GM10847 (cell line): ENCODE measurements around the gene KIF25.

Experiments
- POLR2A ChIP-seq: IDR thresholded peaks from 2 replicates; pipeline ENCODE4 v1.6.1; 2011; ENCODE audit not compliant: insufficient read length; ENCODE audit errors: extremely low read depth

The KIF25 gene

DNA sequence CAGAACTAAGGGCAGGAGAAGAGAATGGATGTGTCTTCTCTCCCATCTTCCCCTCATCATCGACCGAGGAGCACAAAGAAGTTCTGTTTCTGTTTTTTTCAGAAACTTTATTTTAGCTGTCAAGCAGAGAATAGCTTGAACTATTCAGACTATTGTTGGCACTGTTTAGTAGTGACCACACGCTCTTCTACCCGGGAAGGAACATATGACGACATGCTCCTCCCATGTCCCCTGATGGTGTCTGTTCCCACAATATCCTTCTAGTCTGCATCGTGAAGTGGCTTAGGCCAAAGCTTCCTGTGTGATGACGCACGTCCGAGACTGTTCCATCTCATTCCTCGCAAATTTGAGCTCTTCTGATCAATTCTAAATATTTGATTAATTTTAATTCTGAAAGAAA, 27.2 kb upstream of the KIF25 start:
- no peak for TF ChIP-seq POLR2A

DNA sequence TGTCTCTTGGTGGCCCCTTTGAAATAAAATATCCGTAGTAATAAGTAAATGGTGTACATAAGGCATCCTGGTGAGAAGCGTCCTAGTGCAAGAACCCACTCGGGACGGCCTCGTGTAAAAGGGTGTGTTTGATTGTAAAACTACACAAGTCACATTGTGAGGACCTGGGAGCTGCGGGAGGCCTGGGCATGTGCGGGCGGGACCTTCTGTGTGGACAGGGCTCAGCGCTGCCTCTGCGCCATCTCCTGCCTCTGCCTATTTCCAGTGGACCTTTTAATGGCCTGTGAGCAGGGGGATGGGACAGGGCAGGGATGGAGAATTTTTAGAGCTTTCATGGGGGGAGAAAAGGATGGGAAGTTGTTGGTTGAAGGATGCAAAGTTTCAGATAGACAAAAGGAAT, 25.3 kb upstream of the KIF25 start:
- no peak for TF ChIP-seq POLR2A

DNA sequence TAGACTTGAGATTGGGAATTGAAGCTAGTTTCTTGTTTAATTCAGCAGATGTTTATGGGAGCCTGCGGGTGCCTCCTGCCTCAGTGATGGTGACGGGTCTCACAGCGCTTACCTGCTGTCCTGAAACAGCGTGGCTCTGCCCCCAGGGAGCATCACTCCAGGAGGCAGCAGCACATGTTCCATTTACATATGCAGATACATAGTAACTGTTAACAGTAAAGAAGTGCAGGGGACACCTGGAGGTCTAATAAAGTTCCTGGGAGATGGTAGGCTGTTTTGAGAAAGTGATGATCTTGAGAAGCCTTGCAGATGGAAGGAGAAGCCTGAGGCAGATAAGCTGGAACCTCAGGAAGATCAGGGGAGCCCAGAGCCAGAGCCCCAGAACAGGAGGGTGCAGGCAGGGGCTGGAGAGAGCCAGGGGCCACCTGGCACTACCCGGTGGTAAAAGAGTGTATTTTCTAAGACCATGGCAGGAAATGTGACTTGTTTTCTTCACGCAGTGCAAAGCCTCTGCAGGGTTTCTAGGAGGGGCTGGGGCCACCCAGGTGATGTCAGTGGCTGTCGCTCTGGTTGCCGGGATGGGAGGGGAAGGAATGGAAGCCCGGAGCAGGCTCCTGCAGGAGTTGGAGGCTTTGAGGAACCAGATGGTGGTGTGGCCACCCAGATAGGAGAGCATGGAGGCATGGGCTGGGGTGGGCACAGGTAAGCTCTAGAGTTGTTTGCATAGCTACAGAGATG, 24.2 kb upstream of the KIF25 start:
- no peak for TF ChIP-seq POLR2A

DNA sequence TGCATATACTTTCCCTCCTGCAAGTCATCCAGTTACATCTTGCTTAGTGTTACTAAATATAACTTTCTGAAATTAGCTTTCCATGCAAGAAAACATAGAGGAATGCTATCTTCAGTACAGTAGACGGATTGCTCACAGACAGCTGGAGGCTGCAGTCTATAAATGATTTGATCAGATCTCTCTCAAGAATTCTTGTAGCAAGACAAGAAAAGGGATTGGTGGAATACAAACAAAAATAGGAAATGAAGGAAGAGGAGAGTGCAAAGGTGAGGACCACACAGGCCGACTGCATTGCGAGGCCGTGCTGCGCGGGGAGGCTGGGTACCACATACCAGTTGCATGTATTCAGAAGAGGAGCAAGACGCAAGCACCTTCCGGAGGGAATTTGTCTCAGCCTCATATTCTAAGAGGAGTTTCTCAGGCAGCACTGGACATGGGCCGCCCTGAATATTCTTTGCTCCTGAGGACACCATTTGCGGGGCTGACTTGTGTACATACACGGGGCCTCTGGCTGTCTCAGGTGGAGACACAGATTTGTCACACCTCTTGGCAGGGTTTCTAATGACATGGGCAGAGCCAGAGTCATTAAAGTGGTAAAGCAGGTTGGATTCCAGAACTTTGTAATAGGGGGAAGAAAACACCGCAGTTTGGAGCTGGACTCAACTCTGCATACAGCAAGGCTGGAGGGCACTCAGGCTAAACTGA, 22.7 kb upstream of the KIF25 start:
- no peak for TF ChIP-seq POLR2A

DNA sequence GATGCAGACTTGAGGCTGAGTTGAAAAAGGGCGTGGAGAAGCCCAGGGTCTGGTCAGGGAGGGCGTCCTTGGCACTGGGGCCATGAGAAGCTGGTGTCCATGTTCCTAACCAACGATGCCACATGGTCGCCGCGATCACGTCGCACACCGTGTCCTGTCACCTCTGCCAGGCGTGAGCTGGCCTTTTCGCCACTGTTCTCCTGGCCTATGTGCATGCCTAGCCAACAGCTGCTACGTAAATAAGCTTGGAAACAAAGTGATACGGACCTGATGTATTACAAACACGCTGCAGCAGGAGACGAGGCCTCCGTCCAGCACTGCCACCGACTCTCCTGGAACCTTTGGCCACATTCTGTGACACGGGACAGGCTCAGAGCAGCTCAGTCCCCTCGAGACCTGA, 22.0 kb upstream of the KIF25 start:
- TF ChIP-seq POLR2A: no peak

DNA sequence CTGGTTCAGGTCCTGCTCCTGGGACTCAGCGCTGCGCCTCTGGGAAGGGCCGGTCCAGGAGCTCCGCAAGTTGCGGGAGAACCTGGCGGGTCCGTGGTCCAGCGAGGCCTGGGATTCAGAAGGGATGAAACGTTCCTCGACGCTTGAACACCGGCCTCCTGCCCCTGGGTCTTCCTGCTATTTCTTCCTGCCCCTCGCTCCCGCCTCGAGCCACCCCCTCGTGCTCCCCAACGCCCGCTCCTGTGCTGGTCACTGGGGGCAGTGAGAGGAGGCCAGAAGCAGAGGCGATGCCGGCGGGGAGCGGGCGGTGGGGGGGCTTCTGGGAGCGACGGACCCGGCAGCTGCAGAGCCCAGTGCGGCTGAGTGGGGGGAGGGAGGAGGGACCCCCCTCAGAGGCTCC, 20.8 kb upstream of the KIF25 start:
- no peak for TF ChIP-seq POLR2A

DNA sequence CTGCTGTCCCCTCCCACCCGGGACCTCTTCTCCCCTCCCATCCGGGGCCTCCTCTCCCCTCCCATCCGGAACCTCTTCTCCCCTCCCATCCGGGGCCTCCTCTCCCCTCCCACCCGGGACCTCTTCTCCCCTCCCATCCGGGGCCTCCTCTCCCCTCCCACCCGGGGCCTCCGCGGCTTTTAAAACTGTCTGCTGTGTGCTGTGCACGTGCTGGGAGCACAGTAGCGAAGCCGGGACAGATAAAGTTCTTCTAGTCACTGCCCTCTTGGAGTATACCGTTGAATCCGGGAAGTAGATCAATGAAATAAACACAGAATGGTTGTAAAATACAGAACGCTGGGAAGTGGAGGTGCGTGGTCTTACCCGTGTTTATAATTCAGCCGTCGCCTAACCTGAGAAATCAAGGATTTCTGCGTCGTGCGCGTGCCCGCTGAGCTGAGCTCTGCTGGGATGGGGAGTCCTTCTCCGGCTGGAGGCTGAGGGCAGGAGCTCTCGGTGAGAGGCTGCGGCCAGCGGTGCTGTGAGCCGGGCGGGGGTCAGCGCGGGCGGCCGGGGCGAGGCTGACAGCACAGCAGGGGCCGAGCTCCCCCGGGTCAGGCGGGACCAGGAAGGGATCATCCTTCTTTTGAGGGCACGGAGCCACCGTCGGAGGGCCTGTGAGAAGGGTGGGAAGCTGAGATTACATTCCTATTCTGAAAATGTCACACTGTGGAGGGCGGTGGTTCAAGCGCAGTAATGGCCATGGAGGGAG, 19.6 kb upstream of the KIF25 start:
- no peak for TF ChIP-seq POLR2A

DNA sequence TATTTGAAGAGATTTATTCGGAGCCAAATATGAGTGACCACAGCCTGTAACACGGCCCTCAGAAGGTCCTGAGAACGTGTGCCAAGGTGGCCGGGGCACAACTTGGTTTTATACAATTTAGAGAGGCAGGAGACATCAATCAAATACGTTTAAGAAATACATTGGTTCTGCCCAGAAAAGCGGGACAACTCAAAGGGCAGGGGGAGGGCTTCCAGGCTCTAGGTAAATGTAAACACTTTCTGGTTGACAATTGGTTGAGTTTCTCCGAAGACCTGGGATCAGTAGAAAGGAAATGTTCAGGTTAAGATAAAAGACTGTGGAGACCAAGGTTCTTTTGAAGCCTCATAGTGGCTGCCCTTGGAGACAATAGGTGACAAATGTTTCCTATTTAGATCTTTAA, 18.9 kb upstream of the KIF25 start:
- TF ChIP-seq POLR2A: no peak

DNA sequence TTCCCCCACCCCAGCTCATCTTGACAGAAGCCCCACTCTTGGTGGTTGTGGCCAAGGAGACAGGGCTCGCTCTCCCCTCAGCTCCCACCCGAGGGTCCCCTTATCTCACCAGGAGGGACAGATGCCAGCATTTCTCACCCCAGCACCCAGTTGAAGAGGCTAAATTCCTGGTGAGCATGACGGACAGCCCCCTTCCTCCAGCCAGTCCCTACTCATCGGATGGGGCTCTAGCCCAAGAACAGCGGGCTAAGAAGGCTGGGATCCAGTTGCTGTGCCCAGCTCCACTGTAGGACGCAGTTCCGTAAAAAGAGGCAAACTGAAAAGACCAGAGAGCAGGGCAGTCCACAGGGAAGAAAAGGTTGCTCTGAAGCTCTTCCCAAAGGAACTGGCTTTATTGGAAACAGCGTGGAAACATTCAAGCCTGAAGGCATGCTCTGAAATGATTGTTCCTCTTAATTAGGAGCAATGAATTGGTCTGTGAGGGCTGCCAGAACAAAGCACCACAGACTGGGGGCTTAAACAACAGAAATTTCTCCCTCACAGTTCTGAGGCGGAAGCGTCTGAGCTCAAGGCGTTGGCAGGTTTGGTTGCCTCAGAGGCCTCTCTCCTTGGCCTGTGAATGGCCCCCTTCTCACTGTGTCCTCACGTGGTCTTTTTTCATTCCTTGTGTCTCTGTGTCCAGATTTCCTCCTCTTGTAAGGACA, 17.9 kb upstream of the KIF25 start:
- no peak for TF ChIP-seq POLR2A

DNA sequence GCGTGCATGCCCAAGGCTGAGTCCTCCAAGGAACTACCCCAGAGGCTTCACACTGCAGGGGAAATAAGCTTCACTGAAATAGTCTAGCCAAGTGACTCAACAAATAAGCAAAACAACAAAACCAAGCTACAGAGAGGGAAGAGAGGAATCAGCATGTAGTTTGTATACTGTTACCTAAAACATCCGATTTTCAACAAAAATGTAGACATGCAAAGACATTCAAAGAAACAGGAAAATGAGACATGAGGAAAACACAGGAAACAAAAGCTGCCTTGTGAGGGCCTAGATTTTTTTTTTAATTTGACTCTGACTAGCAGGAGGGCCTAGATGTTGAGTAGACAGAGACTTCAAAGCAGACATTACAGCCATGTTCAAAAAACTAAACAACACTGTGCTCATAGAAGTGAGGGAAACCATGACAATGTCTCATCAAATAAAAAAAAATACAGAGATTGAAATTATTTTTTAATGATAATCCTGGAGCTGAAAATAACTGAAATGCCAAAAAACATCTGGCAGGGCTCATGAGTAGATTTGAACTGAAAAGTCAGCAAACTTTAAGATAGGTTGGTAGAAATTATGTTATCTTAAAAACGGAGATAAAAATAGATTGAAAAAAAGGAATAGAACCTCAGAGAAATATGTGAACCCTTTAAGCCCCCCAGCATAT, 16.4 kb upstream of the KIF25 start:
- no peak for TF ChIP-seq POLR2A

DNA sequence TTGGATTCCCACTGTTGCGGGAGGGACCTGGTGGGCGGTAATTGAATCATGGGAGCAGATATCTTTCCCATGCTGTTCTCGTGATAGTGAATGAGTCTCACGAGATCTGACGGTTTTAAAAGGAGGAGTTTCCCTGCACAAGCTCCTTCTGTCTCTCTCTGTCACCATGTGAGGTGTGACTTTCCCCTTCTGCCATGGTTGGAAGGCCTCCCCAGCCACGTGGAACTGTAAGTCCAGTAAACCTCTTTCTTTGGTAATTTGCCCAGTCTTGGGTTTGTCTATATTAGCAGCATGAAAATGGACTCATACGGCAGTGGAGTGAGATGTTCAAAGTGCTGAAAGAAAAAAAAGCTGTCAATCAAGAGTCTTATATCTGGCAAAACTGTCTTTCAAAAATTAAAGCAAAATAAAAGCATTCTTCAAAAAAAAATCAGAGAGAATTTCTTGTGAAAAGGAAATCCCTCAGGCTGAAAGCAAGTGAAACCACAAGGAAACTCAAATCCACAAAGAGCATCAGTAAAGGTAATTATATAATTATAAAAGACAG, 15.5 kb upstream of the KIF25 start:
- no peak for TF ChIP-seq POLR2A

DNA sequence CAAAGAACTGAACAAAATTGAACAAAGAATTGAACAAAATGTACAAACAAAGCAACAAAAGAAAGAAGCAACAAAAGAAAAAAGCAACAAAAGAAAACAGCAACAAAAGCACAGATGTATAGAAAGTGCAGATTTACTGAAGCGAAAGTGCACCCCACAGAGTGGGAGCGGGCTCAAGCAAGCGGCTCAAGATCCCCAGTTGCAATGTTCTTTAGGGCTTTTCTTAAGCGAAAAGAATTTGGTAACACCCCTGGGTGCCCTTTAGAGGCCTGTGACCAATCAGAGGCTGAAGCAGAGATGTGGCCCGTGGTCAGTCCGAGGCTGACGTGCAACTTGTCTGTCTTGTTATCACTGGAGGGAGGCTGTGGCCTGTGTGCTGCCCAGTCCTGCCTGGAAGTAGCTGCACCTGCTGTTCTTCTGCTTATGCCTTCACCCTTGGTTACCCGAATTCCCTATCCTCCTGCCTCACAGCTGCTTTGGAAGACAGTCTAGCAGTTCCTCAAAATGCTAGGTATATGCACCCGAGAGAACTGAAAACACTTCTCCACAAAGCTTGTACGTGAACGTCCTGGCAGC, 13.2 kb upstream of the KIF25 start:
- TF ChIP-seq POLR2A: no peak

DNA sequence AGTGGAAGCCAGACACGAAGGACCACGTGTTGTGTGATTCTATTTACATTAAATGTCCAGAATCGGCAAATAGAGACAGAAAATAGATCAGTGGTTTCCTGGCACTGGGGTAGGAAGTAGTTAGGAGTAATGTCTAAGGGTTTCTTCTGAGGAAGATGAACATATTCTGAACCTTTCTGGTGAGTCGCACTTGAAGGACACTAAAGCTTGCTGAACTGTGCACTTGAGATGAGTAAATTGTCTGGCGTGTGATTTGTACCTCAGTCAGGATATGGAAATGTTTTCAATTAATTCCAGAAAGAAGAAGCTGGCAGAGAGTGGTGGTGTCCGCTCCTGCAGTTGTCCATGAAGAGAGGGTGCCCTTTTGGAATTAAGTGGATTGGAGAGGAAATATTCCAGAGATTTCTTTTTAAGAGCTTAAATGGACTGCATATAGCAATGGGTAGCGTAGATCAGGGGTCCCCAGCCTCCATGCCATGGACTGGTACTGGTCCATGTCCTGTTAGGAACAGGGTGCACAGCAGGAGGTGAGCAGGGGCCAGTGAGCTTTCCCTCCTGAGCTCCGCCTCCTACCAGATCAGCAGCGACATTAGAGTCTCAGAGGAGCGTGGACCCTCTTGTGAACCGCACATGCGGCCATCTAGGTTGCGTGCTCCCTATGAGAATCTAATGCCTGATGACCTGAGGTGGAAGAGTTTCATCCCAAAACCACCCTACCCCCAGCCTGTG, 12.4 kb upstream of the KIF25 start:
- TF ChIP-seq POLR2A: no peak

DNA sequence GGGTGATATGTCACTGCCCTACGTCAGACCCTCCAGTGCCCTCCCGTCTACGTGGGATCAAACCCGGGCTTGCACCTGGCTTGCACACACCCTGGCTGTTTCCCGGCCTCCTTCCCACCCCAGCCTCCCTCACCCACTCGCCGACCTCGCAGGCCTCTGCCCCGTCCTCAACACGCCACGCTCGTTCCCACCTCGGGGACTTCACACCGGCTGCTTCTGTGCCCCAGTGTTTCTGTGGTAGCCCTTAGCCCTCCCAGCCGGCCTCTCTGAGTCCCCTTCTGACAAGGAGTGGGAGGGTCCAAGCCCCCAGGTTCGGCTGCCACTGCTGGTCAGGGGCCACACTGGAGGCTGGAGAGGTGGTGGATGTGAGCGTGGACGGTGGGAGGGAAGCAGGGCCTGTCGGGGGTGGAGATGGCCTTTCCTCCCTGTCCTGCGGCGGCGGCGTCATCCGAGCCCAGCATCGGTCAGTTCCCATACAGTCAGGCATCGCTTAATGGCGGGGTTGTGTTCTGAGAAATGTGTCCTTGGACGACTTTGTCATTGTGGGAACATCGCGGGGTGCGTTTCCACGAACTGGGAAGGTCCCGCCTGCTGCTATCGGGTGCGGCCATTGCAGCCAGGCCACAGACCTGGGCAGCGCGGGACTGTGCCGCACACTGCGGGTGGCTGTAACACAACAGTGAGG, 11.4 kb upstream of the KIF25 start:
- TF ChIP-seq POLR2A: no peak
